Right lobe of liver (tissue), 4 donors: ENCODE measurements around the gene IGF2.

Experiments
- CTCF ChIP-seq, 4 donors: fragments of 200-600 bp in 3 of 4; fragments of 450-650 bp in 1 of 4; IDR thresholded peaks; one replicate each; pipeline versions ENCODE4 v1.5.1 to v1.8.0; 2016 to 2022; ENCODE audit warnings: antibody characterized with exemption in 4 of 4, mild to moderate bottlenecking in 2 of 4
- POLR2A ChIP-seq: fragments of 450-650 bp; IDR thresholded peaks from one replicate; pipeline ENCODE4 v1.6.1; 2017; ENCODE audit warnings: antibody characterized with exemption, mild to moderate bottlenecking
- donor health status: DM: no; HTN: no; CAD: no.
- donor health status: DM: no; HTN: no; CAD: no.
- donor health status: DM: no; HTN: yes; CAD: no.

DNA sequence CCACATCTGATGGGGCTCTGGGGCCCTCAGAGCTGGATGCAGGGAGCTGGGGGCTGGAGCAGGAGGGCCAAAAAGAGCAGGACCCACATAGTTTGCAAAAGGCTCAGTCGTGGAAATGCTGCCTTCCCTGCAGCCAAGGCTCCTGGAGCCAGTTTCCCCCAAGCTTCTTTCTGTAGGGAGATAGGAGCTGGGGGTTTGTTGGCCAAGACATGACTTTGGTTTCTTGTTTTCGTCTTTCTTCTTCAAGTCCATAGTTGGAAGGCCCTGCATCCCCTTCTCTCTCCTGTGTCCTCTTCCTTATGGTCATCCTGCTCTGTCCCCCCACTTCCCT lies 36.3 kb downstream of the IGF2 start:
- no peak for TF ChIP-seq CTCF (IDR thresholded peaks at IDR 0.05)
- no peak for TF ChIP-seq POLR2A
